Activated CD8-positive, alpha-beta memory T cell treated with anti-CD3 and anti-CD28 coated beads, Interleukin-2, amount 50 U/mL, for 1 hour (primary cell): ENCODE results near the gene ITSN2.

Source experiments
- DNase-seq: peaks from one replicate; pipeline ENCODE4 v3.0.0-alpha.2; 2020; ENCODE audit errors: extremely low read depth

The ITSN2 gene

GRCh38 chr2:24269265-24269664 lies 91.1 kb downstream of the ITSN2 start:
- no peak for DNase-seq

DNA sequence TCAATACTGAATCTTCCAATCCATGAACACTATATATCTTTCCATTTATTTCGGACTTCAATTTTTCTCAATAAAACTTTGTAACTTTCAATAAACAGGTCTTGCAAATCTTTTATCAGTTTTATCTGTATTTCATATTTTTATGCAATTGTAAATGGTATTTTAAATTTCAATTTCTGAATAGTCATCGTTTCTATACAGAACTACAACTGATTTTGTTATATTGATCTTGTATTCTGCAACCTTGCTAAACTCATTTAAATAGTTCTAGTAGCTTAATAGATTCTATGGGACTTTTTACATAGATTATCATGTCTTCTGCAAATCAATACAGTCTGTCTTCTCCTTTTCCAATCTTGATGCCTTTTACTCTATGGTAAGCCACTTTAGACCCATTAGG lies 95.1 kb downstream of the ITSN2 start:
- no peak for DNase-seq

GRCh38 chr2:24262421-24262970 lies 97.8 kb downstream of the ITSN2 start:
- no peak for DNase-seq

- no peak for DNase-seq
Observed at GRCh38 chr2:24261441-24261840, 98.9 kb downstream of the ITSN2 start.

GRCh38 chr2:24259316-24259715 lies 101.0 kb downstream of the ITSN2 start:
- no peak for DNase-seq

GRCh38 chr2:24258718-24259117 lies 101.6 kb downstream of the ITSN2 start:
- no peak for DNase-seq

DNA sequence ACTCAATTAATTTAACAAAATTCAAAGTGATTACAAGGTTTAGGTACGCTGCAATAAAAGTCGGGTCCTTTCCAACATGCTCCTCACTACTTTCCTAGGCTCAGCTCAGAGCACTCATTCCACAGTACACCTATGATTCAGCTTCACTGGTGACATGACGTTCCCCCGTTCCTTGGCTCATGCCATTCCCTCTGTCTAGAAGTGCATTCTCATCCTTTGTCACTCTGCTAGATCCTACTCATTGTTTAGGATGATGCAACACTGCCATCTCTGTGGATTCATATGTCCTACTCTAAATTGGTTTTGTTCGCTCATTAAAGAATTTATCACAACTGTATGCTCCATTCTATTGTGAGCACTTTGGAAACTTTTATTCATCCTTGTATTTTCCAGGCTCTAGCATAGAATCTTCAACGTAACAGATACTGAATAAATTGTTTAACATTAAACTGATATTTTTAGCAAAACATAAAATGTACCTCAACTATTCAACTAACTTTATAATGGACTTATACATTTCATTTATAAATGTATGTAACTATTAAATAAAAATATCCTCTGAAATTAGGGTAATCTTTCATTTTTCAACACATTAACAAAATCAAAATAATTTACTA lies 106.9 kb downstream of the ITSN2 start:
- no peak for DNase-seq

GRCh38 chr2:24247592-24247991 lies 112.7 kb downstream of the ITSN2 start:
- no peak for DNase-seq

DNA sequence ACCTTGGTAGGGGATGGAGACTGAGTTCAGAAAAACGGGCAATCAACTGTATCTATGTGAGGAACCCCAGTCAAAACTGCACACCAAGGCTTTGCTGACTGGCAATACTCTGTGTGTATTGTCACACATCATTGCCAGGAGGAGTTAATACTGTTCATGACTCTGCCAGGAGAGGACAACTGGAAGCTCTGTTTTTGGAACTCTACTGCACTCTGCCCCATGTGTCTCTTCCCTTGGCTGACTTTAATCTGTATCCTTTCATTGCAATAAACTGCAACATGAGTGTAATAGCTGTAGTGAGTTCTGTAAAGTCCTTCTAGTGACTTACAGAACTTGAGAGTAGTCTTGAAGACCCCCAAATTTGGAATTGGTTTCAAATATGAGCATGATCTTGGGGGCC lies 113.2 kb downstream of the ITSN2 start:
- DNase-seq: no peak

GRCh38 chr2:24245986-24246776 lies 114.2 kb downstream of the ITSN2 start:
- DNase-seq: no peak

GRCh38 chr2:24241528-24241927 lies 118.8 kb downstream of the ITSN2 start:
- no peak for DNase-seq

GRCh38 chr2:24239553-24239952 lies 120.8 kb downstream of the ITSN2 start:
- DNase-seq: no peak

GRCh38 chr2:24238158-24238557 lies 122.2 kb downstream of the ITSN2 start:
- DNase-seq: no peak

DNA sequence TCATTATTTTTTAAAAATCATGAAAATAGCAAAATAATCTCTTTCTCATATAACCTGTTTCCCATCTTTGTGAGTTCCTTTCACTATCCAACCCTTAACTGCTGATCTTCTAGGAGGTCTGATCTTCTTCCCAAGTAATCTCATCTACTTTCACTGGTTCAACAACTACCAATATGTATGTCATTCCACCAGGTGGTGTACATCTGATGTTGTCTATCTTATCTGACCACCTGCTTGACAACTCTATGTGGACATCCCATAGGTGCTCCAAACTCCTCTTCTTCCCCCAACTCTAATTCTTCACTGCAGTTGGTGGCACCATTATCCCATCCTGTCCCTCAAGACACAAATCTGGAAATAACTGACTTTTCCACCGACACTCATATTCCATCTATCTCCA lies 123.0 kb downstream of the ITSN2 start:
- no peak for DNase-seq

DNA sequence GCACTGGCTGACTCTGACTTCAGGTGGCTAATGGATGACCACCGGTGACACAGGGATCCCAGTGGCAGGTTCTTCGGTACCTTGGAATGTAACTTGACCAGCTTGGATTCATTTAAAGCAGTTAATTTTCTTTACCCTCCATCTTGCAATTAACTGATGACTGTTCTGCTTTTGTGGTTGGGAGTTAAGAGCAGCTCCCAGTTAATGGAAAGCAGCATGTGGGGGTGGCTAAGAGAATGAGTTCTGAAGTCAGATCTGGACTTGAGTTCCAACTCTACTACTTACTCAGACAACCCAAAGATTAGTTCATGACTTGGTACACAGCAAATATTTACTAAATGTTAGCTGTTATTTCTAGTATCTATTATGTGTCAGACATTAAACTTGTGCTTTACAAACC lies 127.0 kb downstream of the ITSN2 start:
- no peak for DNase-seq

DNA sequence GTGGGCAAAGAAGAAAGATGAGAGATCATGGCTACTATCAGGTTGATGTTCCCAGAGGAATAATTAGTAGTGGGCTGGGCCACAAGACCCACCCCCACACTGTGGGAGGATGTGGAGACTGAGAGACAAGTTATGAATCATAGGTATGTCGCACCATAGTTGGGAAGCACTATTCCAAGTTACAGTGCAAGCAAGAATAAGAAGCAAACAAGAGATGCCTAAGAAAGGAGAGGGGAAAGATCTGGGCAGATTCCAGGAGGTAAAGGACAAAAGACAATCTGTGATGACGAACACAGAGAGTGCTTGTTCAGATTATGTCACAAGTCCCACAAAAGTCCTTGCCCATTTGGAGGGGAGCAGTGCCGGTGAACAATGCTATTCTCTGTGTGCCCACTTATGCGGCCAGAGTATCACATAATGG lies 128.9 kb downstream of the ITSN2 start:
- no peak for DNase-seq

DNA sequence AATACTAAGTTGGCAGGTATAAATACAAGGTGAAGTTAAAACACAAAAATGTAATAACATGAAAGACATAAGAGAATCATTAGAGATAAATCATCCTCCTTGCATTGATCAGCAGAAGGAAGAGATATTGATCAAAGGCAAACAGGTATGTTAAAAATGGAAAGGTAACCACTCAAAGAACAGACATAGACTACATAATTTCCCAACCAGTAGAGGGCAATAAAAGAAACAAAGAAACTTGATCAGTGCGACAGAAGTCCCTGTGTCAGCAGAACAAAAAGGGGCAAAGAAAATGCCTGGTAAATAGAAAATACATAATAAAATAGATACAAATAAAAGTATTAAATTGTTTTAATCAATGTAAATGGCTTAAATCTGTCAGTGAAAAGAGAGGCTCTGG lies 131.9 kb downstream of the ITSN2 start:
- DNase-seq: no peak

GRCh38 chr2:24225499-24226242 lies 134.7 kb downstream of the ITSN2 start:
- no peak for DNase-seq

DNA sequence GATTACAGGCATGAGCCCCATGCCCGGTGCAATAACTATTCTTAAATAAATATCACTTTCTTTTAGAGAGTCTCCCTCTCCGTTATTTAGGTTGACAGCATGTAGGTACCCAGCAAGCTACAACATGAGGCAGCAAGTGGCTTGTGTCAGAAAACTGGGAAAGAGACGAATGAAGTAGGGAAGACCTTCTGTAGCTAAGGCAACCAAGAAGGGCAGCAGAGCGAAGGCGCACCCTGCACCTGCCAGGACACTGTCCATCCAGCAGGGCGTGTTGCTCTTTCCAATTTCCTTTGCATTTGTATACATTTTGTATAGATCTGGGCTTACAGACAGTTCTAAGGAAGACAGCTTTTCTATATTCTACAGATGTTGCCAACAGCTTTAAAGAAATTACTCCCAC lies 137.4 kb downstream of the ITSN2 start:
- no peak for DNase-seq

GRCh38 chr2:24221343-24222050 lies 138.8 kb downstream of the ITSN2 start:
- DNase-seq: no peak

DNA sequence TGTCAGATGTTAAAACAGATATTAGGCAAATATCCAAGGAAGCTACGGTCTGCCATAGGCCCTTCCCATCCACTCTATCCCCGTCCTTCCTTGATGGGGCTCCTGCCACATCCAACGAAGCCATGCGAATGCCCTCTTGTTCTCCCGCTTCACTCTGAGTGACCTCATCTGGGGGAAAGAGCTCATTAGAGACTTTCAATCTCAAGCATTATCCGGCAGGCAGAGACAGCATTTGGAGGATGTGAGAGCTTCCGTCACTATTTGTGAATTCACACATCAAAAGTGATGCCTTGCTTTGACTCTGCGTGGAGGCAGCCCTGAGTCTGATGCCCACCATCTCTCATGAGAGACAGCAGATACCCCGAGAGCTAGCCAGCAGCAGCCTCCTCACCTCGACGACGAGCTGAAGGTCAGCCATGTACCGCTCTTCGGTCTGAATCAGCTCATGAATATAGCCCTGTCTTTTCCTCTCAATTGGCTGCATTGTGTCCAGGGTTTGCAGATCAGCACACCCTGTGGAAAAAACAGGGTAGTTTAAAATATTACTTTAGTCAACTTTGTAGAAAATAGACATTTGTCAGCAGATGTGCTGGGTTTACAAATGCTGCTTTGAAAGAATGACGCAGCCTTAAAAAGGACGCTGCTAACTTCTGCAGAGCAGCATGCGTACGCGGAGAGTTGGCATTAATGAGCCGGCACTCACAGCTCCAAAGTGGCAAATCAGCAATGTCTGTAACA lies 139.6 kb downstream of the ITSN2 start:
- DNase-seq: no peak
